Effector memory CD4-positive, alpha-beta T cell (primary cell): ENCODE data around the gene ZNF385A.
A peak's percentile ranks its signal among the peaks of the same experiment; 100 is the strongest.

Source experiments
- DNase-seq, 3 donors: peaks; one replicate each; pipeline ENCODE4 v3.0.0-alpha.2; 2020
- H3K27ac ChIP-seq: 2 replicates; pipeline ENCODE4 v1.7.0; 2013; ENCODE audit warnings: mild to moderate bottlenecking, low read length, moderate library complexity; ENCODE audit not compliant: insufficient read depth, poor library complexity, severe bottlenecking
- H3K27me3 ChIP-seq: replicated peaks from 2 replicates; pipeline ENCODE4 v1.7.0; 2013; ENCODE audit warnings: mild to moderate bottlenecking, low read length; ENCODE audit not compliant: insufficient read depth, control insufficient read depth, poor library complexity, severe bottlenecking
- H3K36me3 ChIP-seq: 2 replicates; pipeline ENCODE4 v1.7.0; 2013; ENCODE audit warnings: mild to moderate bottlenecking, low read length, moderate library complexity; ENCODE audit not compliant: control insufficient read depth, insufficient read depth
- H3K4me1 ChIP-seq: 2 replicates; pipeline ENCODE4 v1.7.0; 2013; ENCODE audit warnings: low read length, mild to moderate bottlenecking; ENCODE audit not compliant: control insufficient read depth, insufficient read depth, poor library complexity, severe bottlenecking
- H3K4me3 ChIP-seq: 2 replicates; pipeline ENCODE4 v1.7.0; 2013; ENCODE audit warnings: low read length, low read depth, mild to moderate bottlenecking; ENCODE audit not compliant: insufficient read depth, poor library complexity, severe bottlenecking
- H3K9me3 ChIP-seq: 2 replicates; pipeline ENCODE4 v1.7.0; 2013; ENCODE audit warnings: mild to moderate bottlenecking, low read length, moderate library complexity; ENCODE audit not compliant: control insufficient read depth

ZNF385A gene

DNA sequence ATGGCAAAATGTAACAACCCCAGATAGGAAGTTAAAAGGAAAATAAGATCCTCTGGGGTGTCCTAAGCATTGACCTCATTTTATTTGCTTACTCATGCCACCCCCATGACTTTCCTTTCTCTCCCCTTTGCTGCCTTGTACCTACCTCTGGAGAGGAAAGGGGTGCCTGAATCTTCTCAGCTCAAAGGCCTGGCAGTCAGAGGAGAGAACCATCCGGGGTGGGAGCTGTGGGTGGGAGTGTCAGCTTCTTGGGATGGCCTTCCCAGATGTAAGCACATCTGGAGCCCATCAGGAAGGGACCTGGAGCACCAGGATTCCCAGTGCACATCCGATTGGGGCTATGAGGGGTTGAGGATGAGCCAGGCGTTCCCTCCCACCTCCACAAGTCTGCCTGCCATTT is 39.7 kb upstream of the ZNF385A start:
- Histone ChIP-seq H3K27ac (no peak overlapping the region), H3K4me3 (no peak overlapping the region), H3K36me3 (no peaks in the 10 kb centered on the region), H3K9me3 (no peaks in the 10 kb centered on the region), H3K4me1 (peaks cover 13% of the 10 kb centered on the region), H3K27me3 (no peaks in the 10 kb centered on the region)
- no peak for DNase-seq

DNA sequence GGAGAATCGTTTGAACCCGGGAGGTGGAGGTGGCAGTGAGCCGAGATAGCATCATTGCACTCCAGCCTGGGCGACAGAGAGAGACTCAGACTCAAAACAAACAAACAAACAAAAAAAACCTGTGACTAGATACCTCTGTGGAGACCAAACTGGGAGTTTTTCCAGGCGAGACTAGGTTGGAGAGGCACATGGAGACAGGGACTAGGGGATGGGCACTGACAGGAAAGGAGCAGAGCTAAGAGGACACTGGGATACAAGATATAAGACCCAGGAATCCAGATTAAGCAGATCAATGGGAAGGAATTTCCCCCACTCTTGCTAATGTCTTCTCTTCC is 39.2 kb upstream of the ZNF385A start:
- no peak overlapping the region for H3K27ac ChIP-seq
- H3K27me3 ChIP-seq, result no peaks in the 10 kb centered on the region
- no peaks in the 10 kb centered on the region for H3K9me3 ChIP-seq
- H3K4me3 ChIP-seq, result no peak overlapping the region
- peaks cover 13% of the 10 kb centered on the region for H3K4me1 ChIP-seq
- no peaks in the 10 kb centered on the region for H3K36me3 ChIP-seq
- no peak for DNase-seq

DNA sequence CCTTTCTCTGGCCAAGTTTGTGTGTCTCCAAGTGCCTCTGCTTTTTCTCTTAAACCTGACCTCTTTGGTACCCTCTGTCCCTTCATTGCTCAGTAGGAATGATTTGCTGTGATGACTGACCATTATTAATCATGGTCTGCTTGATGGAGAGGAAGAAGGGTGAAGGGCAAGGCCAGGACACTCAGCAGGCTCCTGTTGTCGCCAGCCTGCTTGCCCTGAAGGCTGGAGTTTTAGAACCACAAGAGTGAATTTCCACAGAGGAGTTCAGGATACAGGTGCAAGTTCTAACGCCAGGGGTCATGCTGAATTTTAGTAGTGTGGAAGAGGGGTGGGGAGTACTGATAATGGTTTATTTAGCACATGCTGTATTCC is 37.3 kb upstream of the ZNF385A start:
- DNase-seq, result no peak
- Histone ChIP-seq H3K4me3 (no peak overlapping the region), H3K27ac (no peak overlapping the region), H3K9me3 (no peaks in the 10 kb centered on the region), H3K36me3 (no peaks in the 10 kb centered on the region), H3K27me3 (no peaks in the 10 kb centered on the region), H3K4me1 (peaks cover 18% of the 10 kb centered on the region)

GRCh38 chr12:54421175-54421878 is 36.8 kb upstream of the ZNF385A start:
- DNase-seq, result no peak
- Histone ChIP-seq H3K9me3 (no peaks in the 10 kb centered on the region), H3K27ac (no peak overlapping the region), H3K4me1 (peaks cover 23% of the 10 kb centered on the region), H3K27me3 (no peaks in the 10 kb centered on the region), H3K36me3 (no peaks in the 10 kb centered on the region), H3K4me3 (no peak overlapping the region)

- H3K36me3 ChIP-seq, result no peaks in the 10 kb centered on the region
- DNase-seq, result no peak
- H3K9me3 ChIP-seq, result no peaks in the 10 kb centered on the region
- no peaks in the 10 kb centered on the region for H3K27me3 ChIP-seq
- no peak overlapping the region for H3K4me3 ChIP-seq
- H3K4me1 ChIP-seq, result peaks cover 26% of the 10 kb centered on the region
- no peak overlapping the region for H3K27ac ChIP-seq
Observed at GRCh38 chr12:54420766-54421144, 36.2 kb upstream of the ZNF385A start.

DNA sequence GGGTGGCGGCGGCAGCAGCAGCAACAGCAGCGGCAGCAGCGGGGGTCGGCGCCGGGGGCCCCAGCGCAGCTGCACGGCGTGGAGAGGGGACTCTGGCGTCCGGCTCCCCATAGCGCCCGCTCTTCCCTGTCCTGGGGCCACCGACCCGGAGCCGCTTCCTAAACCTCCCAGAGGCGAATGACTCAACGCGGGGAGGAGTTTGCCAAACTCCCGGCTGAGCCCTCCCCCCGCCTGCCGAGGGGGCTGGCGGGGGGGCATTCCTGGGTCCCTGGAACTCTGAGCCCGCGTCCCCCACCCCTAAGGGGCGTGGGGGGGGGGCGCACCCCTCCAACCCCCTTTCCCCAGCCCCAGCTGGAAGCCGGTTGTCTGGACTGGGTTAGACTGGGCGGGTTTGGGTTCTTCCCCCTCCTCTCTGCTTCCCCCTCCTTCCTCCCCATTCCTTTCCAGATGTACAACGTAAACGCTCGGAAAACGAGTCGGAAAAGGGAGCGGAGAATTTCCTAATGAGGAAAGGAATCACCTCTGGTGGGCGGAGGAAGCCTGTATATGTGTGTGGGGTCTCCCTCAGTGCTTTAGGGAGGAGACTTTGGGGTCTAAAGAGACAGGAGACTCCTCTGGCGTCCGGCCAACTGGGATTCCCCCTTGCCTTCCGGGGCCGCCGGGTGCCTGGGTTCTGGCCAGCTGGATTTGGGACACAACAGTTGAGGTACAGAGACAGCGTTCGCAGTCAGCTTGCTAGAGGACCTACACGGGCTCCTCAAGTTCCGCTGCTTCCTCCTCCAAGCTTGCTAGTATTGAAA is 34.8 kb upstream of the ZNF385A start, which contains the start of gene ITGA5:
ITGA5 (minus strand) TSS at position 179 of the 800 bp plus-strand sequence; CDS start at position 111, 68 bp downstream.
- DNase-seq, result peak; percentile 40 to 49 (median 43)
- H3K36me3 ChIP-seq, result no peaks in the 10 kb centered on the region
- no peaks in the 10 kb centered on the region for H3K9me3 ChIP-seq
- peaks cover 38% of the 10 kb centered on the region for H3K4me1 ChIP-seq
- H3K4me3 ChIP-seq, result peak within 1 kb of the TSS; percentile 100
- H3K27ac ChIP-seq, result peak within 1 kb of the TSS; percentile 94
- no peaks in the 10 kb centered on the region for H3K27me3 ChIP-seq

DNA sequence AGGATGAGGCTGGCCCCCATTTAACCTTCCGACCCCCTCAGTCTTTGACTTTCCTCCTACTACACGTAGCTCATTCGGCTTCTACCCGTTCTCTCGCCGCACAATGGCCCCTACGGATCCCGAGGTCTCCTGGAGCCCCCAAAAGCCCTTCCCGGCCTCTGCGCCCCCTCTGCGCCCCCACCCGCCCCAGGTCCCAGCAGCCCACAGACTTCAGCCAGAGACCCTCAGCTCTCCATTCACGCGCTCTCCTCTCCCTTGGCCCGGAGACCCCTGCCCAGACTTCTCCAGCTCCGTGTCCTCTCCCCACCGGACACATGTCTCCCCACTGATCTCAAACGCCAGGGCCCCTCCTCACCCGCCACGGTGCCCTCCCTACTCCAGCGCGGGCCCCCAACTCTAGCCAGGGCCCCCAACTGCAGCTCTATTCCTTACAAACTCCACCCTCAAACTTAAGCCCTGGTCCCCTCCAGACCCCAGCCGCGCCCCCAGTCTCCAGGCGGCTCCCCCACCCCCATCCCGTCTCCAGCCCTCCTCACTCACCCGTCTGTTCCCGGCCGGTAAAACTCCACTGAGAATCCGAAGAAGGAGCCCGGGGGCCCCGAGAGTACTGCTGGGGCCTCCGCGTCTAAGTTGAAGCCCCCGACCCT is 34.0 kb upstream of the ZNF385A start:
- Histone ChIP-seq H3K4me3 (peak overlapping the region; percentile 100), H3K36me3 (no peaks in the 10 kb centered on the region), H3K27ac (peak overlapping the region; percentile 94), H3K4me1 (peaks cover 45% of the 10 kb centered on the region), H3K9me3 (no peaks in the 10 kb centered on the region), H3K27me3 (no peaks in the 10 kb centered on the region)
- no peak for DNase-seq

DNA sequence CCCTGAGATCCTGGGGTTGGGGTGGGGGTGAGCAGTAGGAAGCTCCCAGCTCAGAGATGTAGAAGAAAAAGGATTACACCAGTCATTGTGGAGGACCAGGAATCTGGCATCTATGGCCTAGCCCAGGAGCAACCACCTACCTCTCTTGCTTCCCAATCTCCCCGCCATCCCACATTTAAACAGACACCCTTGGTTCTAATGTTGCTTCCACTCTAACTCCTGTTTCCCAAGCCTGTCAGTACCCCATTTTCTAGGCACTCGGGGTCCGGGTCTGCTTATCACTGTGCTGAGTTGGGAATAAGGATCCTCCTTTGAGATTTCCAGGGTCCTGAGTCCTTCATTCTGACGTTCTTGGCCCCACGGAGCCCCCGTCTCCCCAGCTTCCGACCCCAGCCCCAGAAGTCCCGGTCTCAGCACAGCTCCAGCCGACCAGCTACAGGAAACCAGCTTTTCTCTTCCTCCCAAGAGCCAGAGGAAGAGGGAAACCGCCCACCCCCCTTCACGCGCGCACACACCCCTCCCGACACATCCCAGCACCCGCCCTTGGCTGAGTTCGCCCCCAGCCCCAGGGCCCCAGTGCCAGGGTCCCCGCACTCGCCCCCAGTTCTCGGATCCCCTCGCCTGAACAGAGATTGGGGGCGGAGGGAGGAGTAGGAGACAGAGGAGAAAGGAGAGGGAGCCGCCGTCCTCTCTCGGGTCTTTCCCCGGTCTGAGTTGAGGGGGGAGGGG is 33.3 kb upstream of the ZNF385A start:
- H3K9me3 ChIP-seq, result no peaks in the 10 kb centered on the region
- peak in 1 of 3 donors; percentile 28 for DNase-seq
- peaks cover 52% of the 10 kb centered on the region for H3K4me1 ChIP-seq
- no peaks in the 10 kb centered on the region for H3K36me3 ChIP-seq
- peak overlapping the region; percentile 94 for H3K27ac ChIP-seq
- peak overlapping the region; percentile 100 for H3K4me3 ChIP-seq
- no peaks in the 10 kb centered on the region for H3K27me3 ChIP-seq

DNA sequence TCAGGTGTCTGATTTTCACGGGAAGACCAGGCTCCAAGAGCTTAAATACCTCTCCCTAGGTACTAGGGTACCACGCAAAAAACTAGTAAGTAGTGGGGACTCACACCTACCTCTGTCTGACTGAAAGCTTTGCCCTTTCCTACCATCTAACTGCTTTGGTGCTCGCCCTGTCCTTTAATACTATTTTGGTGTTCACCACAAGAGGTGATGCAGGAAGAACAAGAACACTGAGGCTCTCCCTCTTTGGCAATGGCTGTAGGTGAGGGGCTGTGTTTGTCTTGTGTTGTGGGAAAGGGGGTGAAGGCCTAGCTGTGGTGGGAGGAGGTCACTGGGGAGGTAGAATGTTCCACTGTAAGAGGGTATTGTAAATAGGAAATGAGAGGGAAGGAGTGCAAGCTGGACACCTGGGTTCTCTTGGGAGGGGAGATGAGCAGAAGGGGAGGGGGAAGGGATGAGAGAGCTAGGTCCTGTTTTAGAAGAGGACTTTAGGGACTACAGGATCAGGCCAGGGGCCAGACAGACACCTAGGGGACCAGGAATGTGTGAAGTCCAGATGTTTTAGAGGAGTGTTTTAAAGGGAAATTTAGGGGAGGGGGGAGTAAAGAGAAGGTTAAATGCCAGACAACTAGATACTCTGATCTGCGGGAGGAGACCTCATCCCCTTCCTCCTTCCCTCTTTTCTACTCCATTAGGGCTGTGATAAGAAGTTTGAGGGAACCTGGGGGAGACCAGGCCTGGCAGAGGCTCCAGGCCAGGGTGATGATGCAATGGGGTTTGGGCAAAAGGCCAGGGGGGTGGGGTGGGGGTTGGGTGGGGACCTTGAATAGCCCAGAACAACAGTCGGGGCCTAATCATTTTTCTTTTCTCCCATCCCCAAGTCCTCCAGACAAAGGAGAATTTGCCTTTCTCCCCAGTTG is 32.4 kb upstream of the ZNF385A start:
- Histone ChIP-seq H3K36me3 (no peaks in the 10 kb centered on the region), H3K27ac (peak overlapping the region; percentile 94), H3K4me3 (peak overlapping the region; percentile 100), H3K4me1 (peaks cover 62% of the 10 kb centered on the region), H3K9me3 (no peaks in the 10 kb centered on the region), H3K27me3 (no peaks in the 10 kb centered on the region)
- no peak for DNase-seq
